B cell (primary cell): ENCODE results near the gene NKAIN2.

Experiments used
- EZH2 ChIP-seq: IDR thresholded peaks from 2 replicates; pipeline ENCODE4 v1.6.1; 2012; ENCODE audit warnings: borderline replicate concordance, low read depth, mild to moderate bottlenecking, moderate library complexity, low read length; ENCODE audit not compliant: insufficient read depth, poor library complexity, severe bottlenecking
- TF ChIP-seq, protein P1 (sequence below): fragments of 200-600 bp; IDR thresholded peaks from one replicate; pipeline ENCODE4 v1.8.0; 2022; ENCODE audit warnings: antibody characterized with exemption, mild to moderate bottlenecking

DNA sequence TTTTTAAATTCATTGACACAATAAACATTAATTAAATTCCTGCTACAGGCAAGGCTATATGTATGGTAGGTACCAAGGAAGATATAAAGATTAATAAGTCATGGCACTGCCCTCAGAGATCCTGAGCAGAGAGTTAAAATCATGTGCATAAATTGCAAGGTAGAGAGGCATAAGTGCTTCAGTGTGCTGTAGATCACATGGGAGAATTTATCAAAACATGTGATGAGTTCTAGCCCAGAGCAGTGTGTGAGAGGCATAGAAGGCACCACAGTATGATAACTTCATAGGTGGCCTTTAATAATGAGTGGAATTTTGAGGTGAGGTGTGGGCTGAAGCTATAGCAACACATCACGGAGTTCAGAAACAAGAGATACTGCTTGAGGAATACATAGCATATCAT lies 692.7 kb downstream of the NKAIN2 start:
- TF ChIP-seq, protein P1, sequence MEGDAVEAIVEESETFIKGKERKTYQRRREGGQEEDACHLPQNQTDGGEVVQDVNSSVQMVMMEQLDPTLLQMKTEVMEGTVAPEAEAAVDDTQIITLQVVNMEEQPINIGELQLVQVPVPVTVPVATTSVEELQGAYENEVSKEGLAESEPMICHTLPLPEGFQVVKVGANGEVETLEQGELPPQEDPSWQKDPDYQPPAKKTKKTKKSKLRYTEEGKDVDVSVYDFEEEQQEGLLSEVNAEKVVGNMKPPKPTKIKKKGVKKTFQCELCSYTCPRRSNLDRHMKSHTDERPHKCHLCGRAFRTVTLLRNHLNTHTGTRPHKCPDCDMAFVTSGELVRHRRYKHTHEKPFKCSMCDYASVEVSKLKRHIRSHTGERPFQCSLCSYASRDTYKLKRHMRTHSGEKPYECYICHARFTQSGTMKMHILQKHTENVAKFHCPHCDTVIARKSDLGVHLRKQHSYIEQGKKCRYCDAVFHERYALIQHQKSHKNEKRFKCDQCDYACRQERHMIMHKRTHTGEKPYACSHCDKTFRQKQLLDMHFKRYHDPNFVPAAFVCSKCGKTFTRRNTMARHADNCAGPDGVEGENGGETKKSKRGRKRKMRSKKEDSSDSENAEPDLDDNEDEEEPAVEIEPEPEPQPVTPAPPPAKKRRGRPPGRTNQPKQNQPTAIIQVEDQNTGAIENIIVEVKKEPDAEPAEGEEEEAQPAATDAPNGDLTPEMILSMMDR, result no peak
- no peak for TF ChIP-seq EZH2
